Heart left ventricle (tissue), 13 donors: ENCODE results near the gene LMTK2.

Source experiments
- POLR2A ChIP-seq, 2 donors: fragments of 450-650 bp; IDR thresholded peaks; one replicate each; pipeline ENCODE4 v1.6.1; 2017; ENCODE audit warnings: antibody characterized with exemption in 2 of 2, mild to moderate bottlenecking in 2 of 2, moderate library complexity in 2 of 2
- TF ChIP-seq, protein P1 (sequence below), 12 donors: fragments of 200-600 bp; sonication (generic) in 4 of 12; IDR thresholded peaks; one replicate each; pipeline versions ENCODE4 v1.5.0 to v1.8.0; 2018 to 2022; ENCODE audit warnings: antibody characterized with exemption in 12 of 12, mild to moderate bottlenecking in 5 of 12
- donor health status: ischemic (EF 13 %, LVEDD 7.1; RV severe dilation, severe dysfunction).
- donor health status: DM: no; HTN: yes; CAD: no.
- donor health status: DM: no; HTN: no; CAD: no.
- donor health status: ischemic (EF 25% LVEDD 6.9; RV normal size, moderate dysfunction).
- donor health status: ischemic (EF 25% LVEDD 5.7; RV mildly dilated, moderate dysfunction).
- donor health status: ischemic (EF 35%, LVEDD 5.7; RV mildly dilated, moderate dysfunction).
- donor health status: nonischemic (EF 11% LVEDD 7.7; RV severe dilation, severe dysfunction).
- donor health status: DM: yes; HTN: yes; CAD: no.
- donor health status: PGD.
- donor health status: ischemic (EF 29% LVEDD 5.4; RV normal size, mild dysfunction).
- donor health status: nonischemic (EF 23%, LVEDD 6.1; RV moderate dilation, normal function).

GRCh38 chr7:98254951-98255610 lies 148.4 kb downstream of the LMTK2 start:
- TF ChIP-seq POLR2A (IDR thresholded peaks at IDR 0.05), result no peak
- TF ChIP-seq, protein P1, sequence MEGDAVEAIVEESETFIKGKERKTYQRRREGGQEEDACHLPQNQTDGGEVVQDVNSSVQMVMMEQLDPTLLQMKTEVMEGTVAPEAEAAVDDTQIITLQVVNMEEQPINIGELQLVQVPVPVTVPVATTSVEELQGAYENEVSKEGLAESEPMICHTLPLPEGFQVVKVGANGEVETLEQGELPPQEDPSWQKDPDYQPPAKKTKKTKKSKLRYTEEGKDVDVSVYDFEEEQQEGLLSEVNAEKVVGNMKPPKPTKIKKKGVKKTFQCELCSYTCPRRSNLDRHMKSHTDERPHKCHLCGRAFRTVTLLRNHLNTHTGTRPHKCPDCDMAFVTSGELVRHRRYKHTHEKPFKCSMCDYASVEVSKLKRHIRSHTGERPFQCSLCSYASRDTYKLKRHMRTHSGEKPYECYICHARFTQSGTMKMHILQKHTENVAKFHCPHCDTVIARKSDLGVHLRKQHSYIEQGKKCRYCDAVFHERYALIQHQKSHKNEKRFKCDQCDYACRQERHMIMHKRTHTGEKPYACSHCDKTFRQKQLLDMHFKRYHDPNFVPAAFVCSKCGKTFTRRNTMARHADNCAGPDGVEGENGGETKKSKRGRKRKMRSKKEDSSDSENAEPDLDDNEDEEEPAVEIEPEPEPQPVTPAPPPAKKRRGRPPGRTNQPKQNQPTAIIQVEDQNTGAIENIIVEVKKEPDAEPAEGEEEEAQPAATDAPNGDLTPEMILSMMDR (IDR thresholded peaks at IDR 0.05), result no peak
